ENCODE results near the gene PLA2G7.

PLA2G7 gene

GRCh38 chr6:46677314-46677654, 57.9 kb downstream of the PLA2G7 start:
- no peak overlapping the region for H3K27ac ChIP-seq (ENCODE audit: extremely low read depth, low read depth, low read length)
- TF ChIP-seq ZBTB48 (tag by site-specific recombination; IDR thresholded peaks at IDR 0.05) (no peak), ZSCAN18 (tag by site-specific recombination; IDR thresholded peaks at IDR 0.05) (no peak)
- peaks cover 0 to 13% of the 10 kb centered on the region in 2 experiments; a peak in 2 of 3 replicates for H3K36me3 ChIP-seq (ENCODE audit: control insufficient read depth in 2 of 2, insufficient read depth in 1 of 2, low read length in 2 of 2)
- no peak overlapping the region for H3K4me3 ChIP-seq (ENCODE audit: low read depth, low read length)
- ChIA-PET CTCF (interaction anchor here (0.7 to 1.6 kb wide), 8 partner anchors 7 to 1057 kb away, joined by 3 to 8 read pairs (median 4); no protein-coding TSS in a partner anchor), POLR2A (no interaction called here)
- H3K9me3 ChIP-seq (ENCODE audit: control insufficient read depth, insufficient read depth, low read depth, low read length): no peaks in the 10 kb centered on the region
- H3K4me1 ChIP-seq (ENCODE audit: control insufficient read depth, insufficient read depth, low read length): no peaks in the 10 kb centered on the region

GRCh38 chr6:46676604-46677313, 58.4 kb downstream of the PLA2G7 start:
- CTCF ChIA-PET: interaction anchor here (0.7 to 1.6 kb wide), 5 partner anchors 11 to 1057 kb away, joined by 4 to 8 read pairs (median 4); no protein-coding TSS in a partner anchor

More at GRCh38 chr6:46676604-46677313, 58.4 kb downstream of the PLA2G7 start:
- Histone ChIP-seq H3K36me3 (ENCODE audit: control insufficient read depth in 2 of 2, insufficient read depth in 1 of 2, low read length in 2 of 2) (peaks cover 0 to 16% of the 10 kb centered on the region in 2 experiments; a peak in 2 of 3 replicates), H3K4me1 (ENCODE audit: control insufficient read depth, insufficient read depth, low read length) (no peaks in the 10 kb centered on the region), H3K27ac (ENCODE audit: extremely low read depth, low read depth, low read length) (no peak overlapping the region), H3K9me3 (ENCODE audit: control insufficient read depth, insufficient read depth, low read depth, low read length) (no peaks in the 10 kb centered on the region), H3K4me3 (ENCODE audit: low read depth, low read length) (no peak overlapping the region)
- POLR2A ChIA-PET: no interaction called here
- no peak for TF ChIP-seq ZFP3 (tag by site-specific recombination; IDR thresholded peaks at IDR 0.05; ENCODE audit: low read depth)
- TF ChIP-seq GLIS2 (tag by site-specific recombination; IDR thresholded peaks at IDR 0.05): no peak
- TF ChIP-seq ZBTB49 (tag by site-specific recombination; IDR thresholded peaks at IDR 0.05; ENCODE audit: low read depth): no peak
- no peak for TF ChIP-seq ZNF561 (tag by site-specific recombination; IDR thresholded peaks at IDR 0.05; ENCODE audit: borderline replicate concordance)
- TF ChIP-seq ZNF600 (tag by site-specific recombination; IDR thresholded peaks at IDR 0.05): no peak
- no peak for TF ChIP-seq OSR2 (tag by site-specific recombination; IDR thresholded peaks at IDR 0.05)
- TF ChIP-seq ZNF311 (tag by site-specific recombination; IDR thresholded peaks at IDR 0.05; ENCODE audit: borderline replicate concordance): no peak
- TF ChIP-seq ZNF639 (tag by site-specific recombination; IDR thresholded peaks at IDR 0.05): no peak
- no peak for TF ChIP-seq ZNF624 (tag by site-specific recombination; IDR thresholded peaks at IDR 0.05)
- no peak for TF ChIP-seq YY2 (tag by site-specific recombination; IDR thresholded peaks at IDR 0.05)
- no peak for TF ChIP-seq ZEB2 (tag by site-specific recombination; IDR thresholded peaks at IDR 0.05)
- TF ChIP-seq KLF8 (tag by site-specific recombination; IDR thresholded peaks at IDR 0.05): no peak
- no peak for TF ChIP-seq ZNF785 (tag by site-specific recombination; IDR thresholded peaks at IDR 0.05)
- no peak for TF ChIP-seq ZNF155 (tag by site-specific recombination; IDR thresholded peaks at IDR 0.05)
- TF ChIP-seq ZNF362 (tag by site-specific recombination; IDR thresholded peaks at IDR 0.05): no peak
- no peak for TF ChIP-seq YY1 (tag by site-specific recombination; IDR thresholded peaks at IDR 0.05)
- no peak for TF ChIP-seq ZBTB7A (tag by site-specific recombination; IDR thresholded peaks at IDR 0.05; ENCODE audit: low read depth)
- no peak for TF ChIP-seq BCL6B (tag by site-specific recombination; IDR thresholded peaks at IDR 0.05)
- TF ChIP-seq ZNF76 (tag by site-specific recombination; IDR thresholded peaks at IDR 0.05; ENCODE audit: borderline replicate concordance, low read depth): no peak
- no peak for TF ChIP-seq ZNF366 (tag by site-specific recombination; conservative IDR thresholded peaks at IDR 0.05)
